Stimulated activated CD8-positive, alpha-beta memory T cell treated with anti-CD3 and anti-CD28 coated beads, Interleukin-7, amount 100 ng/mL, for 24 hours (primary cell): ENCODE measurements around the gene TNRC18.

ENCODE experiments used
- DNase-seq: peaks from one replicate; pipeline ENCODE4 v3.0.0-alpha.2; 2020; ENCODE audit warnings: low read depth

Gene TNRC18

GRCh38 chr7:5403442-5403841 is 20.2 kb downstream of the TNRC18 start:
- no peak for DNase-seq

GRCh38 chr7:5397736-5398135 is 25.9 kb downstream of the TNRC18 start:
- no peak for DNase-seq

- DNase-seq: peak; percentile 72
These were observed 26.5 kb downstream of the TNRC18 start for GRCh38 chr7:5396999-5397663.

- no peak for DNase-seq
These were observed 27.1 kb downstream of the TNRC18 start for GRCh38 chr7:5396542-5396941.

- no peak for DNase-seq
These were observed 28.4 kb downstream of the TNRC18 start for GRCh38 chr7:5395246-5395645.

GRCh38 chr7:5394264-5395105 is 29.1 kb downstream of the TNRC18 start:
- no peak for DNase-seq

GRCh38 chr7:5393748-5394147 is 29.9 kb downstream of the TNRC18 start:
- DNase-seq: no peak

GRCh38 chr7:5393328-5393727 is 30.3 kb downstream of the TNRC18 start:
- no peak for DNase-seq

- DNase-seq: no peak
These were observed 32.7 kb downstream of the TNRC18 start for GRCh38 chr7:5390918-5391317.

GRCh38 chr7:5388905-5389433 is 34.7 kb downstream of the TNRC18 start:
- no peak for DNase-seq

- DNase-seq: no peak
These were observed 35.2 kb downstream of the TNRC18 start for GRCh38 chr7:5388273-5388901.

- DNase-seq: no peak
These were observed 35.9 kb downstream of the TNRC18 start for GRCh38 chr7:5387711-5388245.

- DNase-seq: no peak
These were observed 39.0 kb downstream of the TNRC18 start for GRCh38 chr7:5384618-5385017.

- DNase-seq: no peak
These were observed 40.1 kb downstream of the TNRC18 start for GRCh38 chr7:5383314-5384098.

- DNase-seq: no peak
These were observed 41.2 kb downstream of the TNRC18 start for GRCh38 chr7:5382281-5382892.

- DNase-seq: no peak
These were observed 42.4 kb downstream of the TNRC18 start for GRCh38 chr7:5381071-5381772.

- DNase-seq: no peak
These were observed 43.1 kb downstream of the TNRC18 start for GRCh38 chr7:5380350-5381070.

- no peak for DNase-seq
These were observed 44.1 kb downstream of the TNRC18 start for GRCh38 chr7:5379546-5379945.

GRCh38 chr7:5377816-5378215 is 45.8 kb downstream of the TNRC18 start:
- DNase-seq: no peak

GRCh38 chr7:5377279-5377678 is 46.4 kb downstream of the TNRC18 start:
- DNase-seq: no peak
